CD4-positive, alpha-beta T cell treated with Interleukin-6 for 4 hours (primary cell): ENCODE data around the gene ZC3H7B.

Experiments used
- DNase-seq: peaks from one replicate; pipeline ENCODE4 v3.0.0-alpha.2; 2020; ENCODE audit warnings: mixed read lengths

ZC3H7B gene

DNA sequence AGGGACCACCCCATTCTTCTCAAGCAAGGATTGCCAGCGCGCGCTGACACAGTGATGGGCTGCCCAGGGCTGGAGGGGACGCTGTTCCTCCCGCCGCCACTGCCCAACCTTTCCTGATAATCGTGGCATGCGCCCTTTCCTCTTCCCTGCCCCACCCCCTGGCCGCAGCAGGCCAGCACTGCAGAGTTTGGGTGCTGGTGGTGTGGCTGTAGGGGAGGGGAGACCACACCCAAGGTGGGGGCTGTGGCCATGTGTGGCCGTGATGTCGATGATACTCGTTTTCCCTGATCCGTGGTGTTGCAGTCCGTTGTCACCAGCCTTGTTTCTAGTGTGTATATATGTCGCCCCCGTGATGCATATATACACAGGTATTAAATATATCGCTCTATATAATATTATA, 57.6 kb downstream of the ZC3H7B start:
- no peak for DNase-seq

GRCh38 chr22:41359376-41359775, 58.1 kb downstream of the ZC3H7B start:
- no peak for DNase-seq

- no peak for DNase-seq
Measured at GRCh38 chr22:41360126-41360525, 58.8 kb downstream of the ZC3H7B start.

DNA sequence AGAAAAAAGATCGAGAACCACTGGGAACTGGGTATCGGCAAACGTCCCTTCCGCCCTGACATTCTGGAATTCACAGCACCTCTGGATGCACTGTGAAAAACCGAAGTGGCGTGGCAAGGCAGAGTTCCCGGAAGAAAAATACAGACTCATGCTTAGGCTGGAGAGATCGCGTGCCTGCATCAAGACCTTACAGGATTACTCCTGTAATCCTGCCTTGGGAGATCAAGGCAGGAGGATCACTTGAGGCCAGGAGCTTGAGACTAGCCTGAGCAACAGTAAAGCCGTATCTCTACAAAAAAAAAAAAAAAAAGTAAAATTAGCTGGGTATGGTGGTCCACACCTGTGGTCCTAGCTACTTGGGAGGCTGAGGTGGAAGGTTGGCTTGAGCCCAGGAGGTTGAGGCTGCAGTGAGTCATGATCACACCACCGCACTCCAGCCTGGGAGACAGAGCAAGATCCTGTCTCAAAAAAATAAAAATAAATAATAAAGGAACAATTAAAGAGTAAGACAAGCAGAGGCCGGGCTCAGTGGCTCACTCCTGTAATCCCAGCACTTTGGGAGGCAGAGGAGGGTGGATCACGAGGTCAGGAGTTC, 60.5 kb downstream of the ZC3H7B start:
- no peak for DNase-seq

DNA sequence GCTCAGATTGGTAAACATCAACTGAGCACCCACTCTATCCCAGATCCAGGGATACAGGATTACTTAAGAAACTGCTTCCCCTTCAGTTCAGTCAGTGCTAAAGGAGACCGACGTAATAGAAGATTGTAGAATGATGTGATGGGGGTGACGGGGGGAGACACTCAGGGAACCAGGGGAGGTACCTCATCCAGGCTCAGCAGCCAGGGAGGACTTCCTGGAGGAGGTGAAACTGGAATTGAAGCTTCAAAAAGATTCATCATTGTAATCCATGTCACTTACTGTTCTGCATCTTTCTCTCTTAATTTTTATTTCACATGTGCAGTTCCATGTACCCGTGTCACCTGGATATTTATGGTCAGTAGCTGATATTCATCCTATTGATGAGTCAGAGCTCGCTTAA, 61.3 kb downstream of the ZC3H7B start:
- DNase-seq: no peak

GRCh38 chr22:41364233-41364632, 62.9 kb downstream of the ZC3H7B start:
- DNase-seq: no peak

DNA sequence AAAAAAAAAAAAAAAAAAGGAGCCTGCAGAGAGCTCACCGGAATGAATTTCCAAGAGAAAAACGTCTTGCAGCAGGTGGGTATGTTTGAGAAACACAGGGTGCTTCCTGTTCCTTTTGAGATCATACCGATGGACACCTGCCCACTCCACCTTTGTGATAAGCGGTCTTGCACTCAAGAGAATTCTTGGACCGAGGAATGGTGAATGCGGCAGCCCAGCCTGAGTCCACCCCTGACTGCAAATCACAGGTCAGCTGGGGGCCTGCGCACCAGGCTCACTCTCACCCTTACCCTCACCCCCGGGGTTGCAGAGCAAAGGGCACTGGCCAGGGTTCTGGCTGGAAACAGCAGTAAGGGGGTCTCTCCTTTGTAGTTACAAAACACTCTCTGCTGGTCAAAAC, 63.6 kb downstream of the ZC3H7B start:
- no peak for DNase-seq

DNA sequence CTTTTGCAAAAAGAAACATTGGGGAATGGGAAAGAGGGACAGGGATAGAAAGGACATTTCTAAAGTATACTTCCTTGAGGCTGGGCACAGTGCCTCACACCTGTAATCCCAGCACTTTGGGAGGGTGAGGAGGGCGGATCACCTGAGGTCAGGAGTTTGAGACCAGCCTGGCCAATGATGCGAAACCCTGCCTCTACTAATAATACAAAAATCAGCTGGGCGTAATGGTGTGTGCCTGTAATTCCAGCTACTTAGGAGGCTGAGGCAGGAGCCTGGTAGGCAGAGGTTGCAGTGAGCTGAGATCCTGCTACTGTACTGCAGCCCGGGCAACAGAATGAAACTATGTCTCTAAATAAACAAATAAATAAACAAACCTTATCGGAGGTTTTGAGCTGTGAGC, 64.1 kb downstream of the ZC3H7B start:
- no peak for DNase-seq

DNA sequence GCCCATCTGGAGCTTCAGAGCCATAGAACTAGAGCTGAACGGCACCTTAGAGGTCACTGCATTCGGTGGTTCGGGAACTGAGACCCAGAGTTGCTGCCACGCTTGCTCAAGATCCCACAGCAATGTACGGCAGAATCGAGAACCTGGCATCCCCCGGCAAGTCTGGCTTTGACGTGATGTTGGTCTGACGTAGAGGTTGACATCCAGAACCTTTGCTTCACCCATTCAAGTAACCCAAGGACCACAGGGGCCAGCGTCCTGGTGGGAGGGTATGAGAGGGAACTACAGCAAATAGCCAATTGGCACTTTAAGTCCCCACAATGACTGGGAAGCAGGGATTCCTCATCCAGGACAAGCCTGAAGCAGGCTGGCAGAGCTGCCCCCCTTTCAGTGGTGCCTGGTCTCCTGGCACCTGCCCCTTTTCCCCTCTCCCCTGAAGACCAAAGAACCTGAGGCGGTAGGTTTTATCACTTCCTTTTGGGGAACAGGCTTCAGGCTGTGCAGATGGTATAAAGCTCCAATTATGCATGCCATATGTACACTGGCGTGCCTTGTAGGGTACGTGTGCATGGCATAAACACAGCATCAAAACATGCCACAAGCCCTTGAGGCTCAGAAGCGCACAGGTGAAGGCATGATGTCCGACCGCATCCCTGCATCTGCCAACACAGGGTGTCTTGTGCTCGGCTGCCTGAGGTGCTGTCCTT, 65.2 kb downstream of the ZC3H7B start:
- DNase-seq: no peak

DNA sequence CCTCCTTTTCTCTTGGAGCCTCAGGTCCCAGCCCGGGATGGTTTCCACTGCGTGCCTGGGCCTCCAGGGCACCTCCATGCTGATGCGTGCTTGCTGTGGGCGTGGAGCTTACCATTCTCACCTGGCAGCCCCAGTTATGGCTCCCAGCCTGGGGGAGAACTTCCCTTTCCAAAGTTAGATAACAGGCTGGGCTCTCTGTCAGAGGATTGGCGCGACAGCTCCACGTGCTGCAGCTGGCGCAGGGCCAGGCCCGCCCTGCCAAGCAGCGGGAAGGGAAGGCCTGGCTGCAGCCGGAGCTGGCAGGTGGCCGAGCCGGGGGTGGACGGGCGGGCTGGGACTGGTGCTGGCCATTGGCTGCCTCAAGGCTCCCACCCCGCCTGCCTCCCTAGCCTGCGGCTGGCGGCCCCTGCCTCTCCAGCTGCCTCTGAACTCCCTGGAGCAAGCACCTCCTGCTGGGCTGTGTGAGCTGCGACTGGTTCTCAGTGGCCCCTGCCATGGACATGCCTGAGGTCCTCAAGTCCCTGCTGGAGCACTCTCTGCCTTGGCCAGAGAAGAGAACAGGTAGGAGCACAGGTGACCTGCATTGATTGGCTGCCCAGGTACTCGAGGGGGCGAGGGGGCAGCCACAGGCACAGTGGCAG, 65.8 kb downstream of the ZC3H7B start:
- DNase-seq: peak; percentile 23

DNA sequence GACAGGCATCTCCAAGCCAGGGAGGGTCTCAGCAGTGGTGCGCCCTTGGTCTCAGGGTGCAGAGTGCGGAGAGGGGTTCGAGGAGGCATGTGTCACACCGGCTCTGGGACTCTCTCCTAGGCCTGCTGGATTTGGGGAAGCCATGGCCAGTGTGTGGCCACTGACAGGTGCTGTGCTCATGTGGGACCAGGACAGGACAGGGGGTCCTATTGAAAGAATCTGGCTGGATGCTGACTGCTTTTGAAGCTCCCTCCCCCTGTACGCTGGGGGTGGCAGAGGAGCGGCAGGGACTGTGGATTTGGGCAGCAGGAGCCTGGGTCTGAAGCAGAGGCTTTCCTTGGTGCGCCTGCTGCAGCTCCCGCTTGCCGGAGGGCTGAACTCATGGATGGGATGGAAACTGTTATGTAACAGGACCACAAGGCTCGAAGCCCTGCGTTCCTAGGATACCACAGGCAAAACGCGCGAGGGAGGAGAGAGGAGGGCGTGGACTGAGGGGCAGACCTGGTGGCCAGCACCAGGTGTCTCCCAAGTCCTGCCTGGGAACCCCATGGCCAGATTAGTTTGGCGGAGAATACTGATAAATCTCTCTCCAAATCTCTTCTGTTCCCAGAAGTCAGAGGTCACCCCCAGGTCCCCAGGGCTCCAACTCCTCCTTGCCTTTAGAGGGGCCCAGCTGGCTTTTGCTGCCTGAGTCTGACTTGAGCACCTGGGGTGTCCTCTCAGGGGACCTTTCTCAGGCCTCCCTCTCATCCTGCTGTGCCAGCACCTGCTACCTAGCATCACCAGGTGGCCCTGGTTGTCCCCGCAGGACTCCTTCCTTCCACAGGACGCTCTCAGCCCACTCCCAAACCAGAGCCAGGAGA, 66.6 kb downstream of the ZC3H7B start:
- DNase-seq: no peak

GRCh38 chr22:41368543-41369423, 67.5 kb downstream of the ZC3H7B start:
- DNase-seq: no peak

DNA sequence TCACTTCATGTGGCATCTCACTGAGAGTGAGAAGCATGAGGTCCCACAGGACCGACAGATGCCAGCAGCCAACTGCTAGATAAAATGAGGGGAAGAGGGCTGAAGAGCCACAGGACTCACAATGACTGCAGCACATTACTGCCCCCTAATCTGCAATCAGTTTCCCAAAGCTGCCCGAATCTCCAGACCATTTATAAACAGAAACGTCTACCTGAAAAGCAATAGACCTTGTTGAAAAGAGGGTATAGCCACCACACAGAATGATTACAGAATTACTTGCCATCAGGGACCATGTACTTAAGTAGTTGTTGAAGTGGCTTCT, 68.1 kb downstream of the ZC3H7B start:
- DNase-seq: no peak

DNA sequence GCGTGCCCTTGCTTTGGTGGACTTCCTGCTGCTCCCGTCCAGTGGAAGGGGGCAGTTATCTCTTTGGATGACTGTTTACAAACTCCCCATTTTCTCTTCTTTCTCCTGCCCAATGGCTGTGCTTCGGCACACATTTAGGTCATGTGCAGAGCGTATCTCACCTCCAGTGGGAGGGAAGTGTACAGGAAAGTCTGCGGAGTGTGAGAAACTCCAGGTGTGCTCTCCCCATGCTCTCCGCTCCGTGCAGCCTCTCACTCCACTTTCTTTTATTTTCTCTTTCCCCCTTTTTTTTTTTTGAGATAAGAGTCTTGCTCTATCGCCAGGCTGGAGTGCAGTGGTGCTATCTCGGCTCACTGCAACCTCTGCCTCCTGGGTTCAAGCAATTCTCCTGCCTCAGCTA, 68.5 kb downstream of the ZC3H7B start:
- DNase-seq: no peak

GRCh38 chr22:41377846-41378245, 76.5 kb downstream of the ZC3H7B start:
- no peak for DNase-seq

- no peak for DNase-seq
Measured at GRCh38 chr22:41380993-41381328, 79.6 kb downstream of the ZC3H7B start.

DNA sequence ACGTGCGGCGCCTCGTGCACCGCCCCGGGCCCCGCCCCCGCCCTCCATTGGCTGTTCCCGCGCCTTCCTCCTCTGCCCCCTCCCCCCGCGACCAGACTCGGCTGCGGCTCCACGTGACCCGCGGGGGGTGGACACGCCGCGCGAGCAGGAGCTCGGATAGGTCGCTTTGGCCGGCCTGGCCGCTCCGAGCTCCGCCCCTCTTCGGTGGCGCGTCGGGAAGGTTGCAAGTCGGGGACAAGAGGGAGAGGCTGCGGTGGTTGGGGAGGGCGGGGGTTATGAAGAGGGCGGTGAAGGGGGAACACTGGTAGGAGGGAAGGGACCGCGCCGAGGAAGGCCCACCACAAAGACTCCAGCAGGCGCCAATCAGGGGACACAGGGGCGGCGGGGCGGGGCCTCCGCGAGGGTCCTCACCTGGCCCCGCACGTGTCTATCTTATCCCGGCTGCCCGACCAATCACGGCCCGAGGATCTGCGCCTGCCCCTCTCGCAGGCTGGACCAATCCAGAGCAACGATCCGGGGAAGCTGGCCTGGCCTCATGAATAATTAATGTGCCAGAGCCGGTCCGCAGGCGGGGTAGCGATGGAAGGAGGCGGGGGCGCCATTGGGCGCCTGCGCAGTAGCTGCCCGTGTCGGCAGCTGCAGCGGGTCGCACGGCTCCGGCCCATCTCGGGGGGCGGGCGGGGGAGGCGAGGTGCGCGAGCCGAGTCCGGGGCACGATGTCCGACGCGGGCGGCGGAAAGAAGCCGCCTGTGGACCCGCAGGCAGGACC, 80.2 kb downstream of the ZC3H7B start, which contains the start of gene TEF:
TEF (plus strand) TSS at position 614 of the 769 bp plus-strand sequence; CDS start at position 717, 103 bp downstream.
- peak; percentile 99 for DNase-seq

DNA sequence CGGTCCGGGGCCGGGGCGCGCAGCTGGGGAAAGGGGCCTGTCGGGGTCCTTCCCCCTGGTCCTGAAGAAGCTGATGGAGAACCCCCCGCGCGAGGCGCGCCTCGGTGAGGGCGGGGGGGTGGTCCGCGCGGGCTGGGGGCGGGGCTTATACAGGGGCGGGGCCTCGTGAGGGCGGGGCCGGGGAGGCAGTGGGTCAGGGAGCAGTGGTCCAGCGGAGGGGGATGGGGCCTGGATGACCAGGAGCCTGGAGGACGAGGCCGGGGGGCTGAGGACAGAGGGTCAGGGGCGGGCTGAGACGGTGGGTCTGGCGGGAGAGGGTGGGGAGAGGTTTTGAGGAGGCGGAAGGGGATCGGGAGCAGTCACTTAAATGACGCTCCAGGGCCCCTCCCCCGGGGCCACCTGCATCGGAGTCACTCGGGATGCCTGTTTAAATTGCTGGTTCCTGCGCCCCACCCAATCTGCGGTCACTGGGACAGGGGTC, 80.8 kb downstream of the ZC3H7B start:
- DNase-seq: peak; percentile 73

DNA sequence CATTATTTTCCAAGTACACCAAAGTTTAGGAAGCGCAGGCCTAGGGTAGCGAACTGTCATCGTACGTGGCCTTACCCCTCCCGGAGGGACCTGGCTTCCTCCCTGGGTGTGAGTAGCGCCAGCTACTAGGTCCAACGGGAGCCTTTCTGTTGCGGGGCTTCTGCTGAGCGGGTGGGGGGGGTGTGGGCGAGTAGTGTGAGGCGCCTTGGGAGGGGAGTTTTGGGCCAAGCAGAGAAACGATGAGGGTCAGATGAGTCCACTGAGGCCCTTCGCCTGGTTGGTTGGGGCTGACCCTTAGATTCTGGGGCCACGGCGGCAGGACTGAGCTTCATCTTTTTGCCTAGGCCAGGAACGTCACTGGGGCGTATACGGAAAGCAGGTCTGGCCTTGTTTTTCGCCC, 81.3 kb downstream of the ZC3H7B start:
- no peak for DNase-seq

GRCh38 chr22:41383085-41383484, 81.8 kb downstream of the ZC3H7B start:
- DNase-seq: no peak

DNA sequence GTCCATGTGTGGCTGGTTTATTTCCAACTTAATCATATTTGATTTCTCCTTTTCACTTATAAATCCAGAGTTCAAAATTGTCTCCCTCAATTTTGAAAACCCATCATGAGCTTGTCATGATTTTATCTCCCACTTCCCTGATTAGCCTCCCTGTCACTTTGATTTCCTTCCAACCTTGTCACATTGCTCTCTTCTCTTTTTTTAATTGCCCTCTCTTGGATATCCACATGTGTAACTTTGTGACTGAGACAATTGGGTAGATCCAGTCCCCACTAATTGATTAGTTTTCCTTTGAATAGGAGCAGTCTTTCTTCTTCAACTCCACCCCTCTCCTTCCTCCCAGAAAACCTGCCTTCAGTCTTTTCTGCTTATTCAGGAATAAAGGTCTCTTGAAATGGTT, 82.8 kb downstream of the ZC3H7B start:
- no peak for DNase-seq

DNA sequence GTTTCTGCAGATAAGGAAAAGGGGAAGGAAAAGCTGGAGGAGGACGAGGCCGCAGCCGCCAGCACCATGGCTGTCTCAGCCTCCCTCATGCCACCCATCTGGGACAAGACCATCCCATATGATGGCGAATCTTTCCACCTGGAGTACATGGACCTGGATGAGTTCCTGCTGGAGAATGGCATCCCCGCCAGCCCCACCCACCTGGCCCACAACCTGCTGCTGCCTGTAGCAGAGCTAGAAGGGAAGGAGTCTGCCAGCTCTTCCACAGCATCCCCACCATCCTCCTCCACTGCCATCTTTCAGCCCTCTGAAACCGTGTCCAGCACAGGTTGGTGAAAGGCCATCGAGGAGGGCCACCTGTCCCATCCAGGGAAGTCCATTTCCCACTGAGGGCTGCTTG, 86.0 kb downstream of the ZC3H7B start:
- no peak for DNase-seq
